Neural cell (in vitro differentiated cells): ENCODE data around the gene SLCO2A1. TPM values are rescaled to one million over a fixed set of nuclear protein-coding genes. Genes with fewer than 3 reads are reported as not detected.

Experiments used
- H2AFZ ChIP-seq: fragments of 200-600, 300-800 bp; sonication (generic), shearing (Covaris generic); 2 replicates; pipeline ENCODE4 v1.6.0; 2014; ENCODE audit warnings: low read depth, mild to moderate bottlenecking, antibody characterized with exemption, low read length, moderate library complexity
- H3F3A ChIP-seq: fragments of 200-600 bp; shearing (Covaris generic); 2 replicates; pipeline ENCODE4 v1.6.1; 2016; ENCODE audit warnings: mild to moderate bottlenecking, moderate library complexity, mixed read lengths, antibody characterized with exemption, low read length; ENCODE audit not compliant: insufficient read depth, poor library complexity, severe bottlenecking
- H3K27ac ChIP-seq: fragments of 200-600, 300-800 bp; sonication (generic), shearing (Covaris generic); 2 replicates; pipeline ENCODE4 v1.5.1; 2014; ENCODE audit warnings: mild to moderate bottlenecking, low read length, moderate library complexity
- H3K27me3 ChIP-seq: fragments of 300-800, 200-600 bp; sonication (generic), shearing (Covaris generic); 2 replicates; pipeline ENCODE4 v1.6.0; 2014; ENCODE audit warnings: mild to moderate bottlenecking, low read depth, low read length, moderate library complexity; ENCODE audit not compliant: insufficient read depth
- H3K36me3 ChIP-seq: fragments of 300-800, 200-600 bp; sonication (generic), shearing (Covaris generic); 2 replicates; pipeline ENCODE4 v1.5.1; 2014; ENCODE audit warnings: mild to moderate bottlenecking, antibody characterized with exemption, low read length, moderate library complexity; ENCODE audit not compliant: insufficient read depth
- H3K4me2 ChIP-seq: fragments of 300-800, 200-600 bp; sonication (generic), shearing (Covaris generic); 2 replicates; pipeline ENCODE4 v1.6.0; 2014; ENCODE audit warnings: mild to moderate bottlenecking, low read length
- H3K4me3 ChIP-seq: fragments of 300-800, 200-600 bp; sonication (generic), shearing (Covaris generic); 2 replicates; pipeline ENCODE4 v1.5.1; 2014; ENCODE audit warnings: mild to moderate bottlenecking, low read length, moderate library complexity
- H3K79me2 ChIP-seq: fragments of 200-600 bp; shearing (Covaris generic); replicated peaks from 2 replicates; pipeline ENCODE4 v1.6.0; 2014; ENCODE audit warnings: mild to moderate bottlenecking, low read length, moderate library complexity; ENCODE audit not compliant: insufficient read depth
- H3K9ac ChIP-seq: fragments of 300-800, 200-600 bp; sonication (generic), shearing (Covaris generic); 2 replicates; pipeline ENCODE4 v1.6.1; 2016; ENCODE audit warnings: mild to moderate bottlenecking, low read length, mixed read lengths
- H3K9me2 ChIP-seq: fragments of 200-600 bp; shearing (Covaris generic); 2 replicates; pipeline ENCODE4 v1.6.1; 2016; ENCODE audit warnings: mild to moderate bottlenecking, low read length, mixed read lengths; ENCODE audit not compliant: insufficient read depth
- H3K9me3 ChIP-seq: fragments of 200-600, 300-800 bp; sonication (generic), shearing (Covaris generic); 2 replicates; pipeline ENCODE4 v1.6.1; 2016; ENCODE audit warnings: mild to moderate bottlenecking, mixed run types, low read length, moderate library complexity, mixed read lengths
- H4K20me1 ChIP-seq: fragments of 200-600 bp; shearing (Covaris generic); 2 replicates; pipeline ENCODE4 v1.6.1; 2016; ENCODE audit warnings: mild to moderate bottlenecking, mixed run types; ENCODE audit not compliant: insufficient read depth
- EP300 ChIP-seq: fragments of 450-650 bp; conservative IDR thresholded peaks from 2 replicates; pipeline ENCODE4 v1.6.1; 2014; ENCODE audit warnings: antibody characterized with exemption, mild to moderate bottlenecking, moderate library complexity; ENCODE audit not compliant: poor library complexity, severe bottlenecking
- EZH2 ChIP-seq: fragments of 200-600, 300-800 bp; shearing (Covaris generic), sonication (generic); IDR thresholded peaks from 2 replicates; pipeline ENCODE4 v1.6.1; 2014; ENCODE audit warnings: antibody characterized with exemption, low read length, borderline replicate concordance, mild to moderate bottlenecking; ENCODE audit not compliant: insufficient read depth, poor library complexity, severe bottlenecking
- MXI1 ChIP-seq: fragments of 450-650 bp; conservative IDR thresholded peaks from 2 replicates; pipeline ENCODE4 v1.6.1; 2014; ENCODE audit warnings: antibody characterized with exemption, mild to moderate bottlenecking; ENCODE audit not compliant: poor library complexity, severe bottlenecking
- POLR2AphosphoS5 ChIP-seq: IDR thresholded peaks from 2 replicates; pipeline ENCODE4 v1.6.1; 2012
- RAD21 ChIP-seq: fragments of 450-650 bp; conservative IDR thresholded peaks from 2 replicates; pipeline ENCODE4 v1.6.1; 2014; ENCODE audit warnings: antibody characterized with exemption, mild to moderate bottlenecking, moderate library complexity
- SMC3 ChIP-seq: fragments of 450-650 bp; conservative IDR thresholded peaks from 2 replicates; pipeline ENCODE4 v1.6.1; 2014; ENCODE audit warnings: antibody characterized with exemption, mild to moderate bottlenecking, moderate library complexity; ENCODE audit not compliant: poor library complexity
- TAF1 ChIP-seq: IDR thresholded peaks from 2 replicates; pipeline ENCODE4 v1.6.1; 2012; ENCODE audit warnings: low read depth
- polyA plus RNA-seq: library from polyadenylated mRNA; depleted of rRNA; stranded (reverse); fragments of >200 nt; gene quantifications from 2 replicates; pipeline ENCODE4 v1.2.3, GENCODE V29; 2014
- TF ChIP-seq, protein P1 (sequence below): fragments of 450-650 bp; IDR thresholded peaks from 2 replicates; pipeline ENCODE4 v1.5.1; 2014; ENCODE audit warnings: antibody characterized with exemption, mild to moderate bottlenecking, moderate library complexity; ENCODE audit not compliant: poor library complexity, severe bottlenecking
- TF ChIP-seq, protein P2 (sequence below): IDR thresholded peaks from 2 replicates; pipeline ENCODE4 v1.6.1; 2012; ENCODE audit warnings: borderline replicate concordance

Gene SLCO2A1
- polyA plus RNA-seq, 1 donor from 2014 or later: not detected

- H3K4me3 ChIP-seq: peak overlapping the region; percentile 76
- H3K27me3 ChIP-seq: peaks cover 28% of the 10 kb centered on the region
- H3K9me3 ChIP-seq: no peaks in the 10 kb centered on the region
- TF ChIP-seq MXI1: no peak
- no peak for TF ChIP-seq SMC3
- TF ChIP-seq TAF1: no peak
- TF ChIP-seq POLR2AphosphoS5: no peak
- TF ChIP-seq, protein P1, sequence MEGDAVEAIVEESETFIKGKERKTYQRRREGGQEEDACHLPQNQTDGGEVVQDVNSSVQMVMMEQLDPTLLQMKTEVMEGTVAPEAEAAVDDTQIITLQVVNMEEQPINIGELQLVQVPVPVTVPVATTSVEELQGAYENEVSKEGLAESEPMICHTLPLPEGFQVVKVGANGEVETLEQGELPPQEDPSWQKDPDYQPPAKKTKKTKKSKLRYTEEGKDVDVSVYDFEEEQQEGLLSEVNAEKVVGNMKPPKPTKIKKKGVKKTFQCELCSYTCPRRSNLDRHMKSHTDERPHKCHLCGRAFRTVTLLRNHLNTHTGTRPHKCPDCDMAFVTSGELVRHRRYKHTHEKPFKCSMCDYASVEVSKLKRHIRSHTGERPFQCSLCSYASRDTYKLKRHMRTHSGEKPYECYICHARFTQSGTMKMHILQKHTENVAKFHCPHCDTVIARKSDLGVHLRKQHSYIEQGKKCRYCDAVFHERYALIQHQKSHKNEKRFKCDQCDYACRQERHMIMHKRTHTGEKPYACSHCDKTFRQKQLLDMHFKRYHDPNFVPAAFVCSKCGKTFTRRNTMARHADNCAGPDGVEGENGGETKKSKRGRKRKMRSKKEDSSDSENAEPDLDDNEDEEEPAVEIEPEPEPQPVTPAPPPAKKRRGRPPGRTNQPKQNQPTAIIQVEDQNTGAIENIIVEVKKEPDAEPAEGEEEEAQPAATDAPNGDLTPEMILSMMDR: no peak
- TF ChIP-seq EZH2: no peak
- H2AFZ ChIP-seq: peak overlapping the region; percentile 45
- peak overlapping the region; percentile 48 for H3K9ac ChIP-seq
- H3F3A ChIP-seq: no peaks in the 10 kb centered on the region
- H3K27ac ChIP-seq: no peak overlapping the region
- no peaks in the 10 kb centered on the region for H3K9me2 ChIP-seq
- peak overlapping the region; percentile 25 for H3K4me2 ChIP-seq
- H3K36me3 ChIP-seq: no peaks in the 10 kb centered on the region
- H3K79me2 ChIP-seq: no peaks in the 10 kb centered on the region
- no peaks in the 10 kb centered on the region for H4K20me1 ChIP-seq
These were observed 938 bp upstream of the SLCO2A1 start for GRCh38 chr3:134030379-134031347.

- Histone ChIP-seq H3K27me3 (peaks cover 28% of the 10 kb centered on the region), H3F3A (no peaks in the 10 kb centered on the region), H4K20me1 (no peaks in the 10 kb centered on the region), H3K9me3 (no peaks in the 10 kb centered on the region), H2AFZ (no peak overlapping the region), H3K9ac (peak overlapping the region; percentile 48), H3K4me2 (peak overlapping the region; percentile 62), H3K27ac (no peak overlapping the region), H3K4me3 (peak overlapping the region; percentile 76), H3K36me3 (no peaks in the 10 kb centered on the region), H3K79me2 (no peaks in the 10 kb centered on the region), H3K9me2 (no peaks in the 10 kb centered on the region)
- TF ChIP-seq MXI1: peak; percentile 44
- TF ChIP-seq TAF1: peak; percentile 18
- no peak for TF ChIP-seq EP300
These were observed 430 bp downstream of the SLCO2A1 start for GRCh38 chr3:134029256-134029733.

DNA sequence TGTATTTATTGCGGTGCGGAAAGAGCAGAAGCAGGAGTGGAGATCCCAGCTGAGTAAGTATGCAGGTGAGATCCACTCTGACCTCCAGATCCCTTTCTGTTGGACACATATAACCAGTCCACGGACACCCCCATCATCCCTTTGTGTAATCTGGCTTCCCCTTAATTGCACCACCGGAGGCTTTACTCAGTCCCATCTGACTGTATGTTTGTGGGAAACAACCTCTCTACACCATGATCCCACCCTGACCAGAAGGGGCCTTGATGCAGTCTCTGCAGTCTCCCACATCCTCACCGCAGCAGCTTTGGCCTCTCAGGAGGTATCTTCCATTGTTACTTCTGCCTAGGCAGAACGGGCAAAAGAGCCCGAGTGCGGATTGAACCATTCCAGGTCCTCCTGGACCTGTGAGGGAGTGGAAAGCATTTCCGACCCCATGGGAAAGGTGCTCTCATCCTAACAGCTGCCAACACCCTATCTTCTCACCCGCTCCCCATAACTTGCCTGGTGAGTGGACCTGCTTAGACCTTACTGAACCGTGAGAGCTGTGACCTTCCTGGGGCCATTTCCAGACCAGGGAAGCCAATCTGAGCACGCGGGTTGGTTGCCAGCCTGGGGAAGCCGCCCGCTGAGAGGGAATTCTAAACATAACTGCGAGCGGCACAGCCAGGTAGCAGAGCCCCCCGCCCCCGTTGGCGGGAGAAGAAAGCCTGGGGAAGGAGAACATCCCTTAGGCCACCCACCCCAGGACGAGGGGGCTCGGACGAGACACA lies 1.1 kb downstream of the SLCO2A1 start:
- no peaks in the 10 kb centered on the region for H3K36me3 ChIP-seq

More for the DNA sequence above, 1.1 kb downstream of the SLCO2A1 start:
- Histone ChIP-seq H2AFZ (no peak overlapping the region), H3F3A (no peaks in the 10 kb centered on the region), H3K27me3 (peaks cover 28% of the 10 kb centered on the region), H3K79me2 (no peaks in the 10 kb centered on the region), H3K27ac (no peak overlapping the region), H3K9me2 (no peaks in the 10 kb centered on the region), H4K20me1 (no peaks in the 10 kb centered on the region), H3K9me3 (no peaks in the 10 kb centered on the region), H3K9ac (no peak overlapping the region), H3K4me3 (peak overlapping the region; percentile 76), H3K4me2 (peak overlapping the region; percentile 62)
- TF ChIP-seq, protein P2, sequence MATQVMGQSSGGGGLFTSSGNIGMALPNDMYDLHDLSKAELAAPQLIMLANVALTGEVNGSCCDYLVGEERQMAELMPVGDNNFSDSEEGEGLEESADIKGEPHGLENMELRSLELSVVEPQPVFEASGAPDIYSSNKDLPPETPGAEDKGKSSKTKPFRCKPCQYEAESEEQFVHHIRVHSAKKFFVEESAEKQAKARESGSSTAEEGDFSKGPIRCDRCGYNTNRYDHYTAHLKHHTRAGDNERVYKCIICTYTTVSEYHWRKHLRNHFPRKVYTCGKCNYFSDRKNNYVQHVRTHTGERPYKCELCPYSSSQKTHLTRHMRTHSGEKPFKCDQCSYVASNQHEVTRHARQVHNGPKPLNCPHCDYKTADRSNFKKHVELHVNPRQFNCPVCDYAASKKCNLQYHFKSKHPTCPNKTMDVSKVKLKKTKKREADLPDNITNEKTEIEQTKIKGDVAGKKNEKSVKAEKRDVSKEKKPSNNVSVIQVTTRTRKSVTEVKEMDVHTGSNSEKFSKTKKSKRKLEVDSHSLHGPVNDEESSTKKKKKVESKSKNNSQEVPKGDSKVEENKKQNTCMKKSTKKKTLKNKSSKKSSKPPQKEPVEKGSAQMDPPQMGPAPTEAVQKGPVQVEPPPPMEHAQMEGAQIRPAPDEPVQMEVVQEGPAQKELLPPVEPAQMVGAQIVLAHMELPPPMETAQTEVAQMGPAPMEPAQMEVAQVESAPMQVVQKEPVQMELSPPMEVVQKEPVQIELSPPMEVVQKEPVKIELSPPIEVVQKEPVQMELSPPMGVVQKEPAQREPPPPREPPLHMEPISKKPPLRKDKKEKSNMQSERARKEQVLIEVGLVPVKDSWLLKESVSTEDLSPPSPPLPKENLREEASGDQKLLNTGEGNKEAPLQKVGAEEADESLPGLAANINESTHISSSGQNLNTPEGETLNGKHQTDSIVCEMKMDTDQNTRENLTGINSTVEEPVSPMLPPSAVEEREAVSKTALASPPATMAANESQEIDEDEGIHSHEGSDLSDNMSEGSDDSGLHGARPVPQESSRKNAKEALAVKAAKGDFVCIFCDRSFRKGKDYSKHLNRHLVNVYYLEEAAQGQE: no peak
- no peak for TF ChIP-seq TAF1
- TF ChIP-seq EZH2: no peak
- no peak for TF ChIP-seq POLR2AphosphoS5
- no peak for TF ChIP-seq MXI1
- no peak for TF ChIP-seq EP300
- TF ChIP-seq, protein P1: no peak
- no peak for TF ChIP-seq RAD21
- no peak for TF ChIP-seq SMC3
